HL-60 (cell line): Measurements from ENCODE around the gene ETFA.

Experiments
- GABPA ChIP-seq: IDR thresholded peaks from 2 replicates; pipeline ENCODE4 v1.6.1; 2012; ENCODE audit warnings: low read depth
- POLR2AphosphoS5 ChIP-seq: IDR thresholded peaks from 2 replicates; pipeline ENCODE4 v1.6.1; 2012; ENCODE audit warnings: low read depth
- TF ChIP-seq, protein P1 (sequence below): IDR thresholded peaks from 2 replicates; pipeline ENCODE4 v1.6.1; 2012; ENCODE audit warnings: low read depth; ENCODE audit not compliant: insufficient replicate concordance
- TF ChIP-seq, protein P2 (sequence below): IDR thresholded peaks from one replicate; pipeline ENCODE4 v1.5.1; 2011; ENCODE audit warnings: low read length, control low read depth, inconsistent platforms; ENCODE audit not compliant: insufficient read depth

DNA sequence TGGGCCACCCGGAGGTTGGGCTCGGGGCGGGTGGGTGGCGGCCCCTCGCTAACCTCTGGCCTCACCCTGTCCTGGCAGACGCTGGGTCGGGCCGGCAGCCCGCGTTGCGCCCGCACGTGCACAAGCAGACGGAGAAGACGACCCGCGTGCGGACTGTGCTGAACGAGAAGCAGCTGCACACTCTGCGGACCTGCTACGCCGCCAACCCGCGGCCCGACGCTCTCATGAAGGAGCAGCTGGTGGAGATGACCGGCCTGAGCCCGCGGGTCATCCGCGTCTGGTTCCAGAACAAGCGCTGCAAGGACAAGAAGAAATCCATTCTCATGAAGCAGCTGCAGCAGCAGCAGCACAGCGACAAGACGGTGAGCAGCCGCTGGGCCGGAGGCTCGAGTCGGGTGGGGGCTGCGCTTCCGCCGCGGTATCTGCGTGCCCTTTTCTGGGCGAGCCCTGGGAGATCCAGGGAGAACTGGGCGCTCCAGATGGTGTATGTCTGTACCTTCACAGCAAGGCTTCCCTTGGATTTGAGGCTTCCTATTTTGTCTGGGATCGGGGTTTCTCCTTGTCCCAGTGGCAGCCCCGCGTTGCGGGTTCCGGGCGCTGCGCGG lies 29.0 kb upstream of the ETFA start:
- TF ChIP-seq, protein P1, sequence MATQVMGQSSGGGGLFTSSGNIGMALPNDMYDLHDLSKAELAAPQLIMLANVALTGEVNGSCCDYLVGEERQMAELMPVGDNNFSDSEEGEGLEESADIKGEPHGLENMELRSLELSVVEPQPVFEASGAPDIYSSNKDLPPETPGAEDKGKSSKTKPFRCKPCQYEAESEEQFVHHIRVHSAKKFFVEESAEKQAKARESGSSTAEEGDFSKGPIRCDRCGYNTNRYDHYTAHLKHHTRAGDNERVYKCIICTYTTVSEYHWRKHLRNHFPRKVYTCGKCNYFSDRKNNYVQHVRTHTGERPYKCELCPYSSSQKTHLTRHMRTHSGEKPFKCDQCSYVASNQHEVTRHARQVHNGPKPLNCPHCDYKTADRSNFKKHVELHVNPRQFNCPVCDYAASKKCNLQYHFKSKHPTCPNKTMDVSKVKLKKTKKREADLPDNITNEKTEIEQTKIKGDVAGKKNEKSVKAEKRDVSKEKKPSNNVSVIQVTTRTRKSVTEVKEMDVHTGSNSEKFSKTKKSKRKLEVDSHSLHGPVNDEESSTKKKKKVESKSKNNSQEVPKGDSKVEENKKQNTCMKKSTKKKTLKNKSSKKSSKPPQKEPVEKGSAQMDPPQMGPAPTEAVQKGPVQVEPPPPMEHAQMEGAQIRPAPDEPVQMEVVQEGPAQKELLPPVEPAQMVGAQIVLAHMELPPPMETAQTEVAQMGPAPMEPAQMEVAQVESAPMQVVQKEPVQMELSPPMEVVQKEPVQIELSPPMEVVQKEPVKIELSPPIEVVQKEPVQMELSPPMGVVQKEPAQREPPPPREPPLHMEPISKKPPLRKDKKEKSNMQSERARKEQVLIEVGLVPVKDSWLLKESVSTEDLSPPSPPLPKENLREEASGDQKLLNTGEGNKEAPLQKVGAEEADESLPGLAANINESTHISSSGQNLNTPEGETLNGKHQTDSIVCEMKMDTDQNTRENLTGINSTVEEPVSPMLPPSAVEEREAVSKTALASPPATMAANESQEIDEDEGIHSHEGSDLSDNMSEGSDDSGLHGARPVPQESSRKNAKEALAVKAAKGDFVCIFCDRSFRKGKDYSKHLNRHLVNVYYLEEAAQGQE, result no peak
- TF ChIP-seq, protein P2, sequence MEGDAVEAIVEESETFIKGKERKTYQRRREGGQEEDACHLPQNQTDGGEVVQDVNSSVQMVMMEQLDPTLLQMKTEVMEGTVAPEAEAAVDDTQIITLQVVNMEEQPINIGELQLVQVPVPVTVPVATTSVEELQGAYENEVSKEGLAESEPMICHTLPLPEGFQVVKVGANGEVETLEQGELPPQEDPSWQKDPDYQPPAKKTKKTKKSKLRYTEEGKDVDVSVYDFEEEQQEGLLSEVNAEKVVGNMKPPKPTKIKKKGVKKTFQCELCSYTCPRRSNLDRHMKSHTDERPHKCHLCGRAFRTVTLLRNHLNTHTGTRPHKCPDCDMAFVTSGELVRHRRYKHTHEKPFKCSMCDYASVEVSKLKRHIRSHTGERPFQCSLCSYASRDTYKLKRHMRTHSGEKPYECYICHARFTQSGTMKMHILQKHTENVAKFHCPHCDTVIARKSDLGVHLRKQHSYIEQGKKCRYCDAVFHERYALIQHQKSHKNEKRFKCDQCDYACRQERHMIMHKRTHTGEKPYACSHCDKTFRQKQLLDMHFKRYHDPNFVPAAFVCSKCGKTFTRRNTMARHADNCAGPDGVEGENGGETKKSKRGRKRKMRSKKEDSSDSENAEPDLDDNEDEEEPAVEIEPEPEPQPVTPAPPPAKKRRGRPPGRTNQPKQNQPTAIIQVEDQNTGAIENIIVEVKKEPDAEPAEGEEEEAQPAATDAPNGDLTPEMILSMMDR, result no peak
- TF ChIP-seq GABPA (no peak), POLR2AphosphoS5 (no peak)
